NCI-H510A (cell line): ENCODE measurements around the gene PRKAA2.

Experiments
- DNase-seq: peaks from one replicate; lab custom pipeline; 2025; lab: John Stamatoyannopoulos, UW

The PRKAA2 gene

DNA sequence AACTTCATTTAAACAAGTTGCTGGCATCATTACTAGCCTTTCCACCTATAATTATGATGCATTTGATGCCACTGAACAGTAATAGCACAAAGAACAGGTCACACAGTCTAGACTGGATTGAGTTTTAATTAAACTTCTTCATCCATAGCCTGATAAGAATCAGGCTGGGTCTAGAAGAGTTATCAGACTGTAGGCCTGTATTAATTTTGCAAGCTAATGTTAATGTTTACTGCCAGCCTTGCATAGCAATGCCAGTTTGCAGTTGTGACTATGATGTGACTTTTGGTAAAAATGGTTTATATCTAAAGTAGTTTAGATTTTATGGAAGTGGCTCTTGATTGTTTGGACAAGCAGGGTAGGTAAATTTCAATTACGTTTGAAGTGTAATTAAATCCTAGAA is 68.0 kb downstream of the PRKAA2 start:
- DNase-seq: no peak

DNA sequence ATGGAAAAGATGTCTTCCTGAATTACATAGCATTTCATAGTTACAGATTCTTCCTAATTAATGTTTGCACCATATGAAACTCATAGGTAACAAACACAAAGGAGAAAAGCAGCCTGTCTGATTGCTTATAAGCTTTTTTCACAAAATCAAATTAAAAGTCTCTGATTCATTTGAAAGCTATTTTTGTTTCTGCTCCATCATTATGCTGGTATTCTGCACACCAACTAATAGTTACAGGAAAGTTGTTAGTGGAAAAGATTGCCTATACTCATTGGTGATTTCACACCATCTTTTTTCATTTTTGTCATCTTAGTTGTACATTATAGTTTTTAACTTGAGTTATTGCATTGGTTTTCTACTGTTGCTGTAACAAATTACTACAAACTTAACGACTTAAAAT is 70.0 kb downstream of the PRKAA2 start:
- no peak for DNase-seq

DNA sequence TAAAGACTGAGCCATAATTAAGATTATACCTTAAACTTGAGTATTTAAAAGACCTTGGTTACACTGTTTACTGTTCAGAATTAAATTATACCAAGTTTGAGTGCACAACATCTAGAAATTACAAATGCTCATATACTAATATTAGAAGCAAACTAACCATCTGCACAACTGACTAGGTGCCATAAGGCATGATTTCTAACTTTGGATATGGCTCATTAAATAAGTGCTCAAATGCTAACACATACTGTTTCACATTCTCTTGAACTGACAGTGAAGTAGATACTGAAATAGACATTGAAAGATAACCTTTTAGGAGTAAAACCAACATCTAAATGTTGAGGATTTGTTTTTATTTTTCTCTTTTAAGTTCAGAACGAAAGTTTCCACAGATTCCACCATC is 74.1 kb downstream of the PRKAA2 start:
- DNase-seq: no peak

DNA sequence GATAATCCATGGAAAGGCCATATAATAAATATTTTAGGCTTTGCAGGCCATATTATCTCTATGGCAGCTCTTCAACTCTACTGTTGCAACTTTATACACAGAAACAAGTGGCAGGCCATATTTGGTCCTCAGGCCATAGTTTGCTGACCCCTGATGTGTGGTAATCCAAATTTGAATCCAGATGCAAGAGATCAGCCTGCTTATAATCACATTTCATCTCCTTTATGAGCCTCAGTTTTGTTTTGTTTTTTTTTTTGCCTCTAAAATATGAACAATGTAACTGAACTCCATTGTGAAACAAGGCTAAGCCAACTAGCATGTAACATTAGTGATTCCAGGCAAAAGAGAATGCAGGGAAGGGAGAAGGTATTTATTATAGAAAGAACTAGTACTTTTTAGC is 81.6 kb downstream of the PRKAA2 start:
- no peak for DNase-seq

GRCh38 chr1:56728964-56729363 is 83.8 kb downstream of the PRKAA2 start:
- DNase-seq: no peak

DNA sequence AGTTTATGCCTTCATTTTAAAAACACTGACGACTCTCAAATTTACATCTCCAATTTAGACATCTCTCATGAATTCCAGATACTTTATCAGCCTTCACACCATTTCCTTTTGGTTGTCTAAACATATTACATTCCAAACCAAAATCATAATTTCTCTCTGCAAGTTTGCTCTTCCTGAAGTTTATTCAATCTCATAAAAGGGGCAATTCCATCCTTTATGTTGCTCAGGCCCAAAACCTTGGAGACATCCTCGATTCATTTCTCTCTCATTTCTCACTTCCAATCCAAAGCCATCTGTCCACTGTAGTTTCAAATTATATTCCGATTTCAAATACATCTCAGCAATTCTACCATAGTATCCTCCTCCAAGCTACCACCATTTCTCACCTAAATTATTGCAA is 100.1 kb downstream of the PRKAA2 start:
- no peak for DNase-seq

GRCh38 chr1:56754708-56755479 is 109.8 kb downstream of the PRKAA2 start:
- DNase-seq: no peak

DNA sequence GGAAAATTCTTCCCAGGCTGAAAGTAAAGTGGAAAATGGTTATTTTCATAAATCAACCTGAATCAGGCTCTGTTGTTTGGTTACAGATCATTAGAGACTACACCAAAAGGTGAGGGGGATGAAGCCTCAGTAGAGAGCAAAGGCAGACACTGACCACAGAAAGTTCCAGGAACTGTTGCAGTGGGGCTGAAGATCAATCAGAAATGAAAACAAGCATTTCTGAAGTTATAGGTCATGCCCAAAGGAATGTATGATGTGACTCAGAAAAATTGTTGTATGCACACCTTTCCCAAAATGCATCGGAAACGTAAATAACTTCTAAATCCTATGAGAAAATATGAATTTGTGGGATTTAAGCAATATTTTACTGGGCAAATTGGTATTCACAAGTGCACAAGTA is 110.8 kb downstream of the PRKAA2 start:
- no peak for DNase-seq

- no peak for DNase-seq
Observed at GRCh38 chr1:56758135-56758534, 113.0 kb downstream of the PRKAA2 start.

GRCh38 chr1:56758794-56759193 is 113.7 kb downstream of the PRKAA2 start:
- DNase-seq: no peak
